Measurements from ENCODE around the gene LRRC59.

The LRRC59 gene

GRCh38 chr17:50359998-50360461 is 37.3 kb downstream of the LRRC59 start:
- Histone ChIP-seq H3K9me3 (ENCODE audit: control insufficient read depth in 2 of 2, low read length in 2 of 2) (no peaks in the 10 kb centered on the region), H3K9ac (ENCODE audit: low read length in 2 of 2) (no peak overlapping the region), H3K27ac (ENCODE audit: low read length) (no peak overlapping the region), H3K27me3 (ENCODE audit: control insufficient read depth in 1 of 2, insufficient read depth in 2 of 2, low read length in 2 of 2) (no peaks in the 10 kb centered on the region), H3K4me1 (ENCODE audit: control insufficient read depth, insufficient read depth, low read length) (peaks cover 13% of the 10 kb centered on the region), H3K36me3 (ENCODE audit: control insufficient read depth in 2 of 2, insufficient read depth in 2 of 2, low read length in 2 of 2) (peaks cover 20 to 34% of the 10 kb centered on the region in 2 donors), H3K4me3 (ENCODE audit: low read length in 2 of 2) (no peak overlapping the region)

DNA sequence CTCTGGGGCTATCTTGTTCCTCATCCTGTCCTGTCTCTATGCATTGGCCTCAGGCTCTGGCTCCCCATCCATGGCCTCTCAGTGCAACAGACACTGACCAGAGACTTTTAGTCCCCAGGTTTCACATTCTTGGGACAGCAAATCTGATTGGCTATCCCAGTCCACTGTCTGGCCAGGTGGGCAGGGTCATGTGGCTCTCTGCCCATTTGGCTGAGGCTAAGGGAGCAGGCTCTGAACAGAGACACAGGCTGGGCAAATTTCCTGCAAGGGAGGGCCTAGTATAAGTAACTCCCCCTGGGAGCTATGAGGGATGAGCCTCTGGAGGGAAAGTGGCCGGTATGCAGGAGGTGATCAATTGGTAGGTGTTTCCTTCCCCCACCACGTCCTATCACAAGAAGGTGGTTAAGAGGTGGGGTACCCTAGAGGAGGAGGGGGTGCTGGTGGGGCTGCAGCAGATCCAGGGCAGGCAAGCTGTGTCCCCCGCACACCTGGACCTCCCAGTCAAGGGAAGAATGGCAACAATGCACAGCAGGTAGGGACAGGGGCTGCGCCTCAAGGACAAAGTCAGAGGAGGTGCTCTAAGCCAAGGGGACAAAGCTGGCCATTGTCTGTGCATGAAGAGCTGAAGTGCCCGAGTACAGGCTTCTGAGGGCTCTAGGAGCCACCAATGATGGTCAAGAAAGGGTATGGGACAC is 38.2 kb downstream of the LRRC59 start:
- Histone ChIP-seq H3K4me1 (ENCODE audit: control insufficient read depth, insufficient read depth, low read length) (peaks cover 11% of the 10 kb centered on the region), H3K9me3 (ENCODE audit: control insufficient read depth in 2 of 2, low read length in 2 of 2) (no peaks in the 10 kb centered on the region), H3K4me3 (ENCODE audit: low read length in 2 of 2) (no peak overlapping the region), H3K36me3 (ENCODE audit: control insufficient read depth in 2 of 2, insufficient read depth in 2 of 2, low read length in 2 of 2) (peaks cover 26 to 38% of the 10 kb centered on the region in 2 donors), H3K9ac (ENCODE audit: low read length in 2 of 2) (no peak overlapping the region), H3K27me3 (ENCODE audit: control insufficient read depth in 1 of 2, insufficient read depth in 2 of 2, low read length in 2 of 2) (no peaks in the 10 kb centered on the region), H3K27ac (ENCODE audit: low read length) (no peak overlapping the region)

DNA sequence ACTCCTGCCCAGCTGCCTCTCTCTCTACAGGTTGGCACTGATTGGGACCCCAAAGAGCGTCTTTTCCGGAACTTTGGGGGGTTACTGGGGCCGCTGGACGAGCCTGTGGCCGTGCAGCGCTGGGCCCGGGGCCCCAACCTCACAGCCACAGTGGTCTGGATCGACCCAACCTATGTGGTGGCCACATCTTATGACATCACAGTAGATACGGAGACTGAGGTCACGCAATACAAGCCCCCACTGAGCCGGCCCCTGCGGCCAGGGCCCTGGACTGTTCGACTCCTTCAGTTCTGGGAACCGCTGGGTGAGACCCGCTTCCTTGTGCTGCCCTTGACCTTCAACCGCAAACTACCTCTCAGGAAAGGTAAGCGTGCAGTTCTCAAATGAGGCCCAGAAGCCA is 39.1 kb downstream of the LRRC59 start:
- no peak overlapping the region for H3K4me3 ChIP-seq (ENCODE audit: low read length in 2 of 2)
- no peaks in the 10 kb centered on the region for H3K27me3 ChIP-seq (ENCODE audit: control insufficient read depth in 1 of 2, insufficient read depth in 2 of 2, low read length in 2 of 2)
- peaks cover 26 to 41% of the 10 kb centered on the region in 2 donors for H3K36me3 ChIP-seq (ENCODE audit: control insufficient read depth in 2 of 2, insufficient read depth in 2 of 2, low read length in 2 of 2)
- no peak overlapping the region for H3K27ac ChIP-seq (ENCODE audit: low read length)
- H3K9me3 ChIP-seq (ENCODE audit: control insufficient read depth in 2 of 2, low read length in 2 of 2): no peaks in the 10 kb centered on the region
- no peak overlapping the region for H3K9ac ChIP-seq (ENCODE audit: low read length in 2 of 2)
- peaks cover 6% of the 10 kb centered on the region for H3K4me1 ChIP-seq (ENCODE audit: control insufficient read depth, insufficient read depth, low read length)

DNA sequence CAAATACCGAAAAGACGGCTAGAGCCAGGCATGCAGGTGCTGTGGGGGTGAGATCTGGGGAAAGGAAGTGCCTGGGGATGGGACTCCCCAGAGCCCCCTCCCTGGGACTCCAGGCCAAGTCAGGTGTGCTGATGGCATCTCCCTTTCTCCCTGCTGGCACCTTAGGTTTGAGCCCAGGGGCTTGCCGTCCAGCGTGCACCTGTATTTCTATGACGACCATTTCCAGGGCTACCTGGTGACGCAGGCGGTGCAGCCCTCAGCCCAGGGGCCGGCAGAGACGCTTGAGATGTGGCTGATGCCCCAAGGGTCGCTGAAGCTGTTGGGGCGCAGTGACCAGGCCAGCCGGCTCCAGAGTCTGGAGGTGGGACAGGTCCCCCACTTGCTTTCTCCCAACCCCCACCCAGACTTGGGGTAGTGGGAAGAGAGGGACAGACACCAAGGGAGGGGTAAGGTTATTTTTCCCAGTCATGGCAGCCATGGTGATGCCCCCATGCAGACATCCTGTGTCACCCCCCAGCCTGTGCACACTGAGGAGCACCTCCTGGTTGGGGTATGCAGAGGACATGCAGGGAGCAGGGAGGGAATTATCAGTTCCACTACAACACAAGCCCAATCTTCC is 40.3 kb downstream of the LRRC59 start:
- Histone ChIP-seq H3K27me3 (ENCODE audit: control insufficient read depth in 1 of 2, insufficient read depth in 2 of 2, low read length in 2 of 2) (no peaks in the 10 kb centered on the region), H3K36me3 (ENCODE audit: control insufficient read depth in 2 of 2, insufficient read depth in 2 of 2, low read length in 2 of 2) (peaks cover 26 to 43% of the 10 kb centered on the region in 2 donors), H3K4me3 (ENCODE audit: low read length in 2 of 2) (no peak overlapping the region), H3K27ac (ENCODE audit: low read length) (no peak overlapping the region), H3K9ac (ENCODE audit: low read length in 2 of 2) (no peak overlapping the region), H3K9me3 (ENCODE audit: control insufficient read depth in 2 of 2, low read length in 2 of 2) (no peaks in the 10 kb centered on the region), H3K4me1 (ENCODE audit: control insufficient read depth, insufficient read depth, low read length) (peaks cover 4% of the 10 kb centered on the region)

GRCh38 chr17:50356418-50356817 is 40.9 kb downstream of the LRRC59 start:
- no peak overlapping the region for H3K27ac ChIP-seq (ENCODE audit: low read length)
- H3K4me3 ChIP-seq (ENCODE audit: low read length in 2 of 2): no peak overlapping the region
- H3K9me3 ChIP-seq (ENCODE audit: control insufficient read depth in 2 of 2, low read length in 2 of 2): no peaks in the 10 kb centered on the region
- peaks cover 4% of the 10 kb centered on the region for H3K4me1 ChIP-seq (ENCODE audit: control insufficient read depth, insufficient read depth, low read length)
- H3K36me3 ChIP-seq (ENCODE audit: control insufficient read depth in 2 of 2, insufficient read depth in 2 of 2, low read length in 2 of 2): peaks cover 26 to 43% of the 10 kb centered on the region in 2 donors
- no peak overlapping the region for H3K9ac ChIP-seq (ENCODE audit: low read length in 2 of 2)
- no peaks in the 10 kb centered on the region for H3K27me3 ChIP-seq (ENCODE audit: control insufficient read depth in 1 of 2, insufficient read depth in 2 of 2, low read length in 2 of 2)

GRCh38 chr17:50355701-50356341 is 41.5 kb downstream of the LRRC59 start:
- Histone ChIP-seq H3K4me1 (ENCODE audit: control insufficient read depth, insufficient read depth, low read length) (peaks cover 4% of the 10 kb centered on the region), H3K4me3 (ENCODE audit: low read length in 2 of 2) (no peak overlapping the region), H3K27ac (ENCODE audit: low read length) (no peak overlapping the region), H3K27me3 (ENCODE audit: control insufficient read depth in 1 of 2, insufficient read depth in 2 of 2, low read length in 2 of 2) (no peaks in the 10 kb centered on the region), H3K9ac (ENCODE audit: low read length in 2 of 2) (no peak overlapping the region), H3K36me3 (ENCODE audit: control insufficient read depth in 2 of 2, insufficient read depth in 2 of 2, low read length in 2 of 2) (peaks cover 26 to 43% of the 10 kb centered on the region in 2 donors), H3K9me3 (ENCODE audit: control insufficient read depth in 2 of 2, low read length in 2 of 2) (no peaks in the 10 kb centered on the region)

DNA sequence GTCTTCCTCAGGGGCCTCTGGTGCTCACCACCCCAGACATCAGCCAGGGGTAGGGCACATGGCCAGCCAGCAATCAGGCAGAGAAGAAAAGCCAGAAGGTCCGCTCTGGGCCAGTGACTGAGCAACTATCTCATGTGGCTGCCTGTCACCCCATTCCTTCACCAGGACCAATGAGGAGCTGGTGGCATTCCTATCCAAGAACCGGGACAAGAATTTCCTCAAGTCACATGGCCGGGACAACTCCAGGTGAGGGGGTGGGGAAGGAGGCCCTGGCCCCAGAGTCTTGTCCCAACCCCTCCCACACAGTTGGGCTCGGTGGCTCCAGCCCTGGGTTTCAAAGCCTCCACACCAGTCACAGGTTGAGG is 42.0 kb downstream of the LRRC59 start:
- peaks cover 26 to 43% of the 10 kb centered on the region in 2 donors for H3K36me3 ChIP-seq (ENCODE audit: control insufficient read depth in 2 of 2, insufficient read depth in 2 of 2, low read length in 2 of 2)
- H3K4me1 ChIP-seq (ENCODE audit: control insufficient read depth, insufficient read depth, low read length): peaks cover 4% of the 10 kb centered on the region

DNA sequence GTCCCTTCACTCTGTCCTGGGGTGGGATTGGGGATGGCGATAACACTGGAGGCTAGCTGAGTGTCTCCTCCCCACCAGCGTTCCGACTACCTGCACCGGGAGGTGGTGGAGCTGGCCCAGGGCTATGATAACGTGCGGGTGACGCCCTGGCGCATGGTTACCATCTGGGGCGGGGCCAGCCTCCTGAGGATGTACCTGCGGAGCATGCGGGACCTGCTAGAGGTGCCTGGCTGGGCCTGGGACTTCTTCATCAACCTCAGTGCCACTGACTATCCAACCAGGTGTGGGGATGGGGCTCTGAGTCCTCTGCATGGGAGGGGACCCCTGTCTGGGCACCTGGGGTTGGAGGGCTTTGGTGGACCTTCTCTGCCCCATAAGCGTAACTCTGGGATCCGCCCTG is 42.5 kb downstream of the LRRC59 start:
- Histone ChIP-seq H3K4me3 (ENCODE audit: low read length in 2 of 2) (no peak overlapping the region), H3K36me3 (ENCODE audit: control insufficient read depth in 2 of 2, insufficient read depth in 2 of 2, low read length in 2 of 2) (peaks cover 26 to 43% of the 10 kb centered on the region in 2 donors), H3K27ac (ENCODE audit: low read length) (no peak overlapping the region), H3K4me1 (ENCODE audit: control insufficient read depth, insufficient read depth, low read length) (peaks cover 4% of the 10 kb centered on the region), H3K9me3 (ENCODE audit: control insufficient read depth in 2 of 2, low read length in 2 of 2) (no peaks in the 10 kb centered on the region), H3K27me3 (ENCODE audit: control insufficient read depth in 1 of 2, insufficient read depth in 2 of 2, low read length in 2 of 2) (no peaks in the 10 kb centered on the region), H3K9ac (ENCODE audit: low read length in 2 of 2) (no peak overlapping the region)

More for the DNA sequence above, 42.0 kb downstream of the LRRC59 start:
- H3K27me3 ChIP-seq (ENCODE audit: control insufficient read depth in 1 of 2, insufficient read depth in 2 of 2, low read length in 2 of 2): no peaks in the 10 kb centered on the region
- H3K27ac ChIP-seq (ENCODE audit: low read length): no peak overlapping the region
- H3K9ac ChIP-seq (ENCODE audit: low read length in 2 of 2): no peak overlapping the region
- H3K4me3 ChIP-seq (ENCODE audit: low read length in 2 of 2): no peak overlapping the region
- H3K9me3 ChIP-seq (ENCODE audit: control insufficient read depth in 2 of 2, low read length in 2 of 2): no peaks in the 10 kb centered on the region

DNA sequence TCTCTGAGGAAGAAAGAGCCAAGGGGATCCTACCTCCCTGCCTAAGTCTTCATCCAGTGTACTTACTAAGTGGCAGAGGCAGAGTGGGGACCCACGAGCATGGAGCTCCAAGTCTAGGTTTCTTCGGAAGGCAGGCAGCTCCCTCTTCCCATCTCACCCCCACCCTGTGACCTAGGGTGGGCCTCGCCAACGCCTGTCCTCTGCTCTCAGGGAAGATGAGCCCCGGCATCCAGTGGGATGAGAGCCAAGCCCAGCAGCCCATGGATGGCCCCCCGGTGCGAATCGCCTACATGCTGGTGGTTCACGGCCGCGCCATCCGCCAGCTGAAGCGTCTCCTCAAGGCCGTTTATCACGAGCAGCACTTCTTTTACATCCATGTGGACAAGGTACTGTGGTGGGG is 43.1 kb downstream of the LRRC59 start:
- Histone ChIP-seq H3K36me3 (ENCODE audit: control insufficient read depth in 2 of 2, insufficient read depth in 2 of 2, low read length in 2 of 2) (peaks cover 26 to 39% of the 10 kb centered on the region in 2 donors), H3K9me3 (ENCODE audit: control insufficient read depth in 2 of 2, low read length in 2 of 2) (no peaks in the 10 kb centered on the region), H3K4me1 (ENCODE audit: control insufficient read depth, insufficient read depth, low read length) (peaks cover 4% of the 10 kb centered on the region), H3K4me3 (ENCODE audit: low read length in 2 of 2) (no peak overlapping the region), H3K27ac (ENCODE audit: low read length) (no peak overlapping the region), H3K9ac (ENCODE audit: low read length in 2 of 2) (no peak overlapping the region), H3K27me3 (ENCODE audit: control insufficient read depth in 1 of 2, insufficient read depth in 2 of 2, low read length in 2 of 2) (no peaks in the 10 kb centered on the region)

DNA sequence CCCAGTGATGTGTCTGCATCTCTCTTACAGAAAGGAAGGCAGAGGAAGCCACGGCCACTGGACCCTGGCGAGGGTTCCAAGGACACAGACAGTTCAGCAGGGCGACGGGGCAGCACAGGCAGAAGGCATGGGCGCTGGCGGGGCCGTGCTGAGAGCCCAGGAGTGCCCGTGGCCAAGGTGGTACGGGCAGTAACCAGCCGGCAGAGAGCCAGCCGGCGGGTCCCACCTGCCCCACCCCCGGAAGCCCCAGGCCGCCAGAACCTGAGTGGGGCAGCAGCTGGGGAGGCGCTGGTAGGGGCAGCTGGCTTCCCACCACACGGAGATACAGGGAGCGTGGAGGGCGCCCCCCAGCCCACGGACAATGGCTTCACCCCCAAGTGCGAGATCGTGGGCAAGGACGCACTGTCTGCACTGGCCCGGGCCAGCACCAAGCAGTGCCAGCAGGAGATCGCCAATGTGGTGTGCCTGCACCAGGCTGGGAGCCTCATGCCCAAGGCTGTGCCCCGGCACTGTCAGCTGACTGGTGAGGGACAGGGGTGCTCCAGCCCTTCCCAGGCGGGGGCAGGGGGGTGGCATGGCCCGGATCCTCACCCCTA is 43.6 kb downstream of the LRRC59 start:
- Histone ChIP-seq H3K27ac (ENCODE audit: low read length) (no peak overlapping the region), H3K36me3 (ENCODE audit: control insufficient read depth in 2 of 2, insufficient read depth in 2 of 2, low read length in 2 of 2) (peaks cover 24 to 35% of the 10 kb centered on the region in 2 donors), H3K4me1 (ENCODE audit: control insufficient read depth, insufficient read depth, low read length) (peaks cover 4% of the 10 kb centered on the region), H3K4me3 (ENCODE audit: low read length in 2 of 2) (no peak overlapping the region), H3K9me3 (ENCODE audit: control insufficient read depth in 2 of 2, low read length in 2 of 2) (no peaks in the 10 kb centered on the region), H3K9ac (ENCODE audit: low read length in 2 of 2) (no peak overlapping the region), H3K27me3 (ENCODE audit: control insufficient read depth in 1 of 2, insufficient read depth in 2 of 2, low read length in 2 of 2) (no peaks in the 10 kb centered on the region)

All from stomach smooth muscle (tissue), 2 donors.